Endothelial cell (in vitro differentiated cells): ENCODE data around the gene ATXN1. TPM values are rescaled to one million over a fixed set of nuclear protein-coding genes. Genes with fewer than 3 reads are reported as not detected.
A peak's percentile ranks its signal among the peaks of the same experiment; 100 is the strongest.

Source experiments
- DNase-seq: peaks from one replicate; pipeline ENCODE4 v3.0.0; 2021; ENCODE audit warnings: low spot score
- H3K27ac Mint-ChIP-seq: one replicate; pipeline ENCODE4 v1.8.0; 2021; ENCODE audit warnings: mixed read lengths, inconsistent platforms; ENCODE audit not compliant: unreplicated experiment
- H3K27me3 Mint-ChIP-seq: one replicate; pipeline ENCODE4 v1.8.0; 2021; ENCODE audit warnings: mild to moderate bottlenecking, moderate library complexity, mixed read lengths, inconsistent platforms; ENCODE audit not compliant: unreplicated experiment
- H3K36me3 Mint-ChIP-seq: one replicate; pipeline ENCODE4 v1.8.0; 2021; ENCODE audit warnings: mild to moderate bottlenecking, low read depth, mixed read lengths, inconsistent platforms; ENCODE audit not compliant: unreplicated experiment
- H3K4me1 Mint-ChIP-seq: one replicate; pipeline ENCODE4 v1.8.0; 2021; ENCODE audit warnings: mild to moderate bottlenecking, mixed read lengths, inconsistent platforms; ENCODE audit not compliant: unreplicated experiment
- H3K4me3 Mint-ChIP-seq: one replicate; pipeline ENCODE4 v1.8.0; 2021; ENCODE audit warnings: mild to moderate bottlenecking, mixed read lengths, inconsistent platforms; ENCODE audit not compliant: unreplicated experiment
- H3K9me3 Mint-ChIP-seq: one replicate; pipeline ENCODE4 v1.8.0; 2021; ENCODE audit warnings: mixed read lengths, inconsistent platforms; ENCODE audit not compliant: unreplicated experiment
- total RNA-seq: library from RNA; stranded (reverse); fragmentation: NEBNext Ultra II Directional; extraction: Animal tissue kit (Norgen Biotek cat#: 25700); gene quantifications from one replicate; pipeline ENCODE4 v1.2.1, GENCODE V29; 2021; ENCODE audit not compliant: unreplicated experiment
- TF ChIP-seq, protein P1 (sequence below): fragments of 200-600 bp; sonication (generic); IDR thresholded peaks from one replicate; pipeline ENCODE4 v1.5.0; 2021; ENCODE audit warnings: antibody characterized with exemption; ENCODE audit not compliant: unreplicated experiment

The ATXN1 gene
- total RNA-seq, 1 donor from 2014 or later = 18.7 TPM

DNA sequence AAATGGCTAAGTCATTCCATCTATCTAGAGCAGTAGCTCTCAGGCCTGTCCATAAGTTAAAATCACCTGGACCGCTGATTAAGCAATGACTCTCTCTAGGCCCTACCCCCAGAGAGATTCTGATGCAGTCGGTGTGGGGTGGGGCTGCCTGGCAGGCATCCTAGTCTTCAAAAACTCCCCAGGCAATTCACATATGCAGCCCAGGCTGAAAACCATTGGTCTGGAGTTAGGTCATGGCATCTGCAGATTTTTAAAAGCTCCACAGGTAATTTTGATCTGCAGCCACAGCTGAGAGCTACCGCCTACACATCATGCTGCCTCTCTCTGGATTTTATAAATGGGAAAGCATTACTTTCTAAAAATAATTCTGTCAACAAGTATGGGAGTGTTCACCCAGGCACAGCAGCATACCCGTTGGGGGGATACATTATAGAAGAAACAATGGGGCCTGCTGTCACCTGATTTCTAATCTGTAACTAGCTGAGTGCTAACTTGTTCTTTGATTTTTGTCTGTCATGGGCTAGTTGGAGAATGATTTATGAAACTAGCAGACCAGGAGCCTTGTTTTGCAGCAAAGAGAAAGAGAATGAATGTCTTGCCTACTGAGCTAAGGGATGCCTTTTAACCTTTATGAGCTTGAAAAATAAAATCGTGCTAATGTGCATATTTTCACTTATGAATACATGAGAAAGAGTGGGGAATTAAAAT, 44.1 kb upstream of the ATXN1 start:
- H3K36me3 Mint-ChIP-seq = no peaks in the 10 kb centered on the region
- no peak for DNase-seq

GRCh38 chr6:16804546-16805242, 43.4 kb upstream of the ATXN1 start:
- TF ChIP-seq, protein P1, sequence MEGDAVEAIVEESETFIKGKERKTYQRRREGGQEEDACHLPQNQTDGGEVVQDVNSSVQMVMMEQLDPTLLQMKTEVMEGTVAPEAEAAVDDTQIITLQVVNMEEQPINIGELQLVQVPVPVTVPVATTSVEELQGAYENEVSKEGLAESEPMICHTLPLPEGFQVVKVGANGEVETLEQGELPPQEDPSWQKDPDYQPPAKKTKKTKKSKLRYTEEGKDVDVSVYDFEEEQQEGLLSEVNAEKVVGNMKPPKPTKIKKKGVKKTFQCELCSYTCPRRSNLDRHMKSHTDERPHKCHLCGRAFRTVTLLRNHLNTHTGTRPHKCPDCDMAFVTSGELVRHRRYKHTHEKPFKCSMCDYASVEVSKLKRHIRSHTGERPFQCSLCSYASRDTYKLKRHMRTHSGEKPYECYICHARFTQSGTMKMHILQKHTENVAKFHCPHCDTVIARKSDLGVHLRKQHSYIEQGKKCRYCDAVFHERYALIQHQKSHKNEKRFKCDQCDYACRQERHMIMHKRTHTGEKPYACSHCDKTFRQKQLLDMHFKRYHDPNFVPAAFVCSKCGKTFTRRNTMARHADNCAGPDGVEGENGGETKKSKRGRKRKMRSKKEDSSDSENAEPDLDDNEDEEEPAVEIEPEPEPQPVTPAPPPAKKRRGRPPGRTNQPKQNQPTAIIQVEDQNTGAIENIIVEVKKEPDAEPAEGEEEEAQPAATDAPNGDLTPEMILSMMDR = no peak
- Mint-ChIP-seq H3K36me3 (no peaks in the 10 kb centered on the region), H3K27ac (no peak overlapping the region), H3K9me3 (no peaks in the 10 kb centered on the region), H3K27me3 (no peaks in the 10 kb centered on the region), H3K4me1 (peaks cover 3% of the 10 kb centered on the region), H3K4me3 (no peak overlapping the region)
- no peak for DNase-seq

More for the DNA sequence above, 44.1 kb upstream of the ATXN1 start:
- Mint-ChIP-seq H3K4me3 (no peak overlapping the region), H3K27ac (no peak overlapping the region), H3K27me3 (no peaks in the 10 kb centered on the region), H3K4me1 (peaks cover 3% of the 10 kb centered on the region), H3K9me3 (no peaks in the 10 kb centered on the region)
- TF ChIP-seq, protein P1 = no peak

DNA sequence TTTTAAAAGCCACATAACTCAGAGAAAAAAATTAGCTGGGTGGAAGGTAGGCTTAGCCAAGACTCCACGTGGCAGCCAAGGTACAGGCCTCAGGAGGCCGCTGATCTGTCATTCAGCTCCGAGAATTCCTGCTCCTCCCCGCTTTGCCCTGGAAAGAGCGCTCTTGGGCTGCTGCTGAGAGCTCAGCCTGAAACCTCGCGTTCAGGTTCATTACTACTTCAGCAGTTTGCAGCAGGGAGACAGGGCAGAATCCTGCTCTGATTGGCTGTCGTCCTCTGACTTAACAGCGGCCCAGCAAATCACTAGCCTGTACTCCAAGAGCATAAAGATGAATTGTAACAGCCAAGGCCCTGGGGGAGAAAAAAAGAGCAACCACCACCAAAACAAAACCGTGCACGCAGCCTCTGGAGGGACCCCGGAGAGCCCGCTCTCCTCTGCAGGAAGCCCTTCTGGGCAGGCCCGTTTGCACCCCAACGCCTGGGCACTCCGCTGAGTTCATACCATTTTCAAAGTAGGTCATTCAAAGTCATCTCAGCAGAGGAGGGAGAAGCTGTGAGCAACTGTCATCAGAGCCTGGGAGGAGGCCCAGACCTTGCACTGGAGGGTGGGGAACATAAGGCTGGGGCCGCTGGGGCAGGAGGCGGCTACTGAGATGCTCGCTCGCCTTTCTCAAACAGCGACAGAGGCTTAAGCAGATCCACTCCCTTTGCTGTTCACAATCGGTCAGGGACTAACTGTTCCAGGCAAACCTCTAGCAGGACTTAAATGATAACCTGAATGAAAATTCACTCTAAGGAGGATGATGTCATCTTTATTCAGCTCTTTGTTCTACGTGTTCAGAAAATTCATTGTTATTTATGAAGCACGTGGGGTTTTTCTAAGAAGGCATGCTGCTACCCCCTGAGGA, 42.3 kb upstream of the ATXN1 start:
- Mint-ChIP-seq H3K36me3 (no peaks in the 10 kb centered on the region), H3K27me3 (no peaks in the 10 kb centered on the region), H3K4me3 (no peak overlapping the region), H3K4me1 (peaks cover 3% of the 10 kb centered on the region), H3K9me3 (no peaks in the 10 kb centered on the region), H3K27ac (no peak overlapping the region)
- TF ChIP-seq, protein P1 = no peak
- DNase-seq = peak; percentile 18

- H3K4me3 Mint-ChIP-seq = no peak overlapping the region
- no peaks in the 10 kb centered on the region for H3K27me3 Mint-ChIP-seq
- TF ChIP-seq, protein P1 = no peak
- H3K4me1 Mint-ChIP-seq = peaks cover 3% of the 10 kb centered on the region
- DNase-seq = no peak
- H3K9me3 Mint-ChIP-seq = no peaks in the 10 kb centered on the region
- no peak overlapping the region for H3K27ac Mint-ChIP-seq
- H3K36me3 Mint-ChIP-seq = no peaks in the 10 kb centered on the region
These were observed 40.8 kb upstream of the ATXN1 start for GRCh38 chr6:16802071-16802470.
